Bronchial epithelial cell (primary cell): Measurements from ENCODE around the gene ALDH3A2. TPM values are rescaled to one million over a fixed set of nuclear protein-coding genes. Genes with fewer than 3 reads are reported as not detected.

Experiments
- DNase-seq: peaks from one replicate; pipeline ENCODE4 v3.0.0-alpha.2; 2010; ENCODE audit warnings: low read depth
- FAIRE-seq: peaks from 2 replicates; lab custom pipeline; 2011; peaks lifted over from hg19 to GRCh38; lab: Jason Lieb, UNC
- H3K27me3 ChIP-seq: 2 replicates; pipeline ENCODE4 v1.5.1; 2011; ENCODE audit warnings: low read length; ENCODE audit not compliant: control insufficient read depth, insufficient read depth
- H3K36me3 ChIP-seq: 2 replicates; pipeline ENCODE4 v1.5.1; 2011; ENCODE audit warnings: low read length; ENCODE audit not compliant: control insufficient read depth, insufficient read depth
- H3K4me3 ChIP-seq: 2 replicates; pipeline ENCODE4 v1.5.1; 2011; ENCODE audit warnings: mild to moderate bottlenecking, low read depth, low read length, control low read depth
- total RNA-seq: library from RNA; depleted of rRNA; stranded (reverse); fragments of >200 nt; gene quantifications from 2 replicates; pipeline ENCODE4 v1.2.1, GENCODE V29; 2014
- TF ChIP-seq, protein P1 (sequence below): IDR thresholded peaks from 2 replicates; pipeline ENCODE4 v1.5.1; 2011; ENCODE audit warnings: mild to moderate bottlenecking, moderate library complexity, low read length, control low read depth, inconsistent platforms; ENCODE audit not compliant: insufficient read depth, severe bottlenecking

ALDH3A2 gene
- total RNA-seq, 1 donor from 2014 or later: 142 TPM

DNA sequence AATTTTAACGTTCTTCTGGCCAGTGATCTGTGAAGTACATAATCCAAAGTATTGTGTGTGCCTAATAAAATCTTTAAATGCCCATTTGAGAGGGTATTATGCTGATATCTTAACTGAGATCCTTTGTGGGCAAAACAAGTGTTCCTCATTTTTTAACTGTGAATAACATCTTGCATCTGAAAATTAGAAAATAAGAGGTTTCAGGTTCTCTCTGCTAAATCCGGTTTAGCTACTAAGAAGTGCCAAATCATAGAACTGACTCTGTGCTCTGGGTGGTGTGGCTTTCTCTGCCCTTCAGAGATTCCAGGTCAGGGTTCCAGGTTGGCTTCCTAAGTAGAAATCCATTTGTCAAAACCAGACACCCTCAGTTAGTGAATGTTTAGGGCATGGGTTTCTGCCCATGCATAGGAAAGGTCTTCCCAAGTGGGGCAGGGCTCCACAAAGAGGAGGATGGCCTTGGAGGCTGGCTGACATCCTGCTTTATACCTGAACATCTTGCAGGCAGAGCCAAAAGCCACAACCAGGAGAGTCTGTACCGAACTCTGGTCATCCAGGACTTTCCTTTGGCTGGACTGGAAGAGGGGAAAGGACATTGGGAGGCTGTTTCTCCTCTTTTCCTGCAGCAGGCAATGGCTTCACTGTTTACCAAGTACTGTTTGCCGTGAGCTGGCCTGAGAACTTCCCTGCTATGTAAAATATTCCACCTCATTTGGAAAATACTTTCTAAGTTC lies 8.5 kb downstream of the ALDH3A2 start:
- Histone ChIP-seq H3K36me3 (peaks cover 27% of the 10 kb centered on the region), H3K27me3 (no peaks in the 10 kb centered on the region), H3K4me3 (no peak overlapping the region)
- TF ChIP-seq, protein P1, sequence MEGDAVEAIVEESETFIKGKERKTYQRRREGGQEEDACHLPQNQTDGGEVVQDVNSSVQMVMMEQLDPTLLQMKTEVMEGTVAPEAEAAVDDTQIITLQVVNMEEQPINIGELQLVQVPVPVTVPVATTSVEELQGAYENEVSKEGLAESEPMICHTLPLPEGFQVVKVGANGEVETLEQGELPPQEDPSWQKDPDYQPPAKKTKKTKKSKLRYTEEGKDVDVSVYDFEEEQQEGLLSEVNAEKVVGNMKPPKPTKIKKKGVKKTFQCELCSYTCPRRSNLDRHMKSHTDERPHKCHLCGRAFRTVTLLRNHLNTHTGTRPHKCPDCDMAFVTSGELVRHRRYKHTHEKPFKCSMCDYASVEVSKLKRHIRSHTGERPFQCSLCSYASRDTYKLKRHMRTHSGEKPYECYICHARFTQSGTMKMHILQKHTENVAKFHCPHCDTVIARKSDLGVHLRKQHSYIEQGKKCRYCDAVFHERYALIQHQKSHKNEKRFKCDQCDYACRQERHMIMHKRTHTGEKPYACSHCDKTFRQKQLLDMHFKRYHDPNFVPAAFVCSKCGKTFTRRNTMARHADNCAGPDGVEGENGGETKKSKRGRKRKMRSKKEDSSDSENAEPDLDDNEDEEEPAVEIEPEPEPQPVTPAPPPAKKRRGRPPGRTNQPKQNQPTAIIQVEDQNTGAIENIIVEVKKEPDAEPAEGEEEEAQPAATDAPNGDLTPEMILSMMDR: no peak
- DNase-seq (no peak), FAIRE-seq (no peak)

DNA sequence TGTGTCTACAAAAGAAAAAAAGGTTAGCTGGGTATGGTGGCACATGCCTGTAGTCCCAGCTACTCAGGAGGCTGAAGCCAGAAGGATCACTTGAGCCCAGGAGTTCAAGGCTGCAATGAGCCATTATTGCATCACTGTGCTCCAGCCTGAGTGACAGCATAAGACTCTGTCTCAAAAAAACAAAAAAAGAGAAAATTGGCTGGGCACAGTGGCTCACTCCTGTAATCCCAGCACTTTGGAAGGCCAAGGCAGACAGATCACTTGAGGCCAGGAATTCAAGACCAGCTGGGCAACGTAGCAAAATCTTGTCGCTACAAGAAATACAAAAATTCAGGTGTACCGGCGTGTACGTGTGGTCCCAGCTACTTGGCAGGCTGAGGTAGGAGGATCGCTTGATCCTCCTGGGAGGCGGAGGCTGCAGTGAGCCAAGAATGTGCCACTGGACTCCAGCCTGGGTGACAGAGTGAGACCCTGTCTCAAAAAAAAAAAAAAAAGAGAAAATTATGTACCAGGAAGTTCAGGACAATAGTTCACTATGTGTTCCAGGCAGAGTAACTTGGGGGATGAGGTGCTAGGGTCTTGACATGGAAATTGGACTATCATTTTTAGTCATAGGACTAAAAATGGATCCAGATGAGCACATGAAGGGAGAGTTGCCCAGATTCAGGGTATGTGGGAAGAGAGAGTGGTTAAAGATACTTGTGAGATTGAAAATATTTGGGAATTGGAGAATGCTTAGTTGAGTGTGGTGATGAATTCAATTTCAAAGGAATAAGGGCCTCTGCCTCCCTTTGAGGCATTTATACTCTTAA lies 11.0 kb downstream of the ALDH3A2 start:
- H3K36me3 ChIP-seq: peaks cover 29% of the 10 kb centered on the region
- no peak overlapping the region for H3K4me3 ChIP-seq
- no peaks in the 10 kb centered on the region for H3K27me3 ChIP-seq
- no peak for DNase-seq
- TF ChIP-seq, protein P1: no peak
- no peak for FAIRE-seq

DNA sequence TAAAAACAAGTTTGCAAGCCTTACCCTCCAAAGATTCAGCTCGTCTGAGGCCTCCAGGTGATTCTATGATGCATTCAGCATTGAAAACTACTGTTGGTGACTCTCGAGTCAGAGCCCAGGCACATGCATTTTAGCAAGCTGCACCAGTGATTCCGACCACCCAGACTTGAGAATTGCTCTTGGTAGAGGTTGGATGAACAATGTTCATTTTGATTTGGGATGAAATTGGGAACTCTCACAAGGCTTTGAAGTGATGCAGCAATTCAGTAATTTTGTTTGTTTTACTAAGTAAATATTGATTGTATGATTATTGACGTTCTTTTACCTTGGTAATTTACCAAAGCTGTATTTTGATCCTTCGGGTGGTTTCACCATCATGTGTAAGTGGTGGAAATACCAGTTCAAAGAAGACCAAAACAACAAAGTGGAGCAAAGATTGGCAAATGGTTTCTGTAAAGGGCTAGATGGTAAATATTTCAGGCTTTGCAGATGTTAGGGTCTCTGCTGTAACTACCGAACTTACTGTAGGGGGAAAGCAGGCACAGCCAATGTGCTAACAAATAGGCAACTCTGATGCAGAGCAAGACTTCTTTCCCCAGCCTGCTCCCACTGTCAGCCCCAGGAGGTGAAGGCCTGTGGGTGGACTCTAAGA lies 11.8 kb downstream of the ALDH3A2 start:
- FAIRE-seq: no peak
- no peaks in the 10 kb centered on the region for H3K27me3 ChIP-seq
- TF ChIP-seq, protein P1: no peak
- peak; percentile 30 for DNase-seq
- H3K36me3 ChIP-seq: peaks cover 28% of the 10 kb centered on the region
- H3K4me3 ChIP-seq: no peak overlapping the region

DNA sequence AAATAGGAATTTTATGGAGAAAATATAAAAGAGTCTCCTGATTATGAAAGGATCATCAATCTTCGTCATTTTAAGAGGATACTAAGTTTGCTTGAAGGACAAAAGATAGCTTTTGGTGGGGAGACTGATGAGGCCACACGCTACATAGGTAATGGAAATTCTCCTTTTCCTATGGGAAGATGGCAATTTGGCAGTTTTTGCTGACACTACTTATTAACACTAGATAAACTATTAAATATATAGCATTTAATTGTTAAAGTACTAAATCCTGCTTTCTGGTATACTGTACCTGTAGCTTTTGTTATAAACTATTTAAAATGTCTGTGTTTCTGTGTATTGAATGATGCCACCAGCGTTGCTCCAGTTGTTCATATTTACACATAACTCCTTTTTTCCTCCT lies 12.6 kb downstream of the ALDH3A2 start:
- peaks cover 29% of the 10 kb centered on the region for H3K36me3 ChIP-seq
- H3K4me3 ChIP-seq: no peak overlapping the region
- no peak for DNase-seq
- no peak for FAIRE-seq
- TF ChIP-seq, protein P1: no peak
- no peaks in the 10 kb centered on the region for H3K27me3 ChIP-seq

DNA sequence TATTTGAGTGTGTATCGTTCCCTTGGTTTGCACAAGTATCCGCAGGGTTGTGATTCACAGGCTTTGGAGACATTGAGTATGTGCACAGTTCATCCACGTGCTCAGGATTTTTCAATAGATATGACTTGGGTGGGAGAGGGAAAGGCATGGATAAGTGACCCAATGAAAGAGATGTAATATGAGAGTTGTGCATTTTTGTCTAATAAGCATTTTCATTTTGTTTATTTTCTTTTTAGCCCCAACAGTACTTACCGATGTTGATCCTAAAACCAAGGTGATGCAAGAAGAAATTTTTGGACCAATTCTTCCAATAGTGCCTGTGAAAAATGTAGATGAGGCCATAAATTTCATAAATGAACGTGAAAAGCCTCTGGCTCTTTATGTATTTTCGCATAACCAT lies 14.5 kb downstream of the ALDH3A2 start:
- FAIRE-seq (no peak), DNase-seq (no peak)
- Histone ChIP-seq H3K36me3 (peaks cover 23% of the 10 kb centered on the region), H3K4me3 (no peak overlapping the region), H3K27me3 (no peaks in the 10 kb centered on the region)
- TF ChIP-seq, protein P1: no peak
